GM23248 (cell line): ENCODE measurements around the gene VWC2. TPM values are rescaled to one million over a fixed set of nuclear protein-coding genes. Genes with fewer than 3 reads are reported as not detected.

Experiments used
- DNase-seq: peaks from one replicate; pipeline ENCODE4 v3.0.0-alpha.2; 2015
- H2AFZ ChIP-seq: fragments of 200-600 bp; sonication (generic); 2 replicates; pipeline ENCODE4 v1.6.1; 2016; ENCODE audit warnings: antibody characterized with exemption
- H3F3A ChIP-seq: fragments of 200-600 bp; sonication (generic); 2 replicates; pipeline ENCODE4 v1.6.1; 2016; ENCODE audit warnings: mild to moderate bottlenecking, antibody characterized with exemption, mixed run types; ENCODE audit not compliant: insufficient read depth
- H3K27ac ChIP-seq: fragments of 200-600 bp; sonication (generic); 2 replicates; pipeline ENCODE4 v1.5.1; 2016; ENCODE audit warnings: mild to moderate bottlenecking
- H3K27me3 ChIP-seq: fragments of 200-600 bp; sonication (generic); replicated peaks from 2 replicates; pipeline ENCODE4 v1.6.1; 2016; ENCODE audit warnings: mild to moderate bottlenecking; ENCODE audit not compliant: insufficient read depth
- H3K36me3 ChIP-seq: fragments of 200-600 bp; sonication (generic); 2 replicates; pipeline ENCODE4 v1.6.1; 2016; ENCODE audit warnings: low read depth, mild to moderate bottlenecking
- H3K4me1 ChIP-seq: fragments of 200-600 bp; sonication (generic); 2 replicates; pipeline ENCODE4 v1.6.1; 2016; ENCODE audit warnings: mild to moderate bottlenecking; ENCODE audit not compliant: insufficient read depth
- H3K4me2 ChIP-seq: fragments of 200-600 bp; sonication (generic); one replicate; pipeline ENCODE4 v1.6.1; 2016; ENCODE audit warnings: mild to moderate bottlenecking; ENCODE audit not compliant: unreplicated experiment
- H3K4me3 ChIP-seq: fragments of 200-600 bp; sonication (generic); 2 replicates; pipeline ENCODE4 v1.5.1; 2016; ENCODE audit warnings: mild to moderate bottlenecking
- H3K79me2 ChIP-seq: fragments of 200-600 bp; sonication (generic); 2 replicates; pipeline ENCODE4 v1.6.1; 2016; ENCODE audit warnings: mild to moderate bottlenecking; ENCODE audit not compliant: insufficient read depth
- H3K9ac ChIP-seq: fragments of 200-600 bp; sonication (generic); 2 replicates; pipeline ENCODE4 v1.6.1; 2016; ENCODE audit warnings: mild to moderate bottlenecking
- H3K9me2 ChIP-seq: fragments of 200-600 bp; sonication (generic); 2 replicates; pipeline ENCODE4 v1.6.1; 2016; ENCODE audit warnings: mixed run types, mild to moderate bottlenecking, moderate library complexity; ENCODE audit not compliant: insufficient read depth
- H3K9me3 ChIP-seq: fragments of 200-600 bp; sonication (generic); one replicate; pipeline ENCODE4 v1.6.1; 2017; ENCODE audit warnings: low read depth
- H4K20me1 ChIP-seq: fragments of 200-600 bp; sonication (generic); 2 replicates; pipeline ENCODE4 v1.6.0; 2016; ENCODE audit not compliant: insufficient read depth
- EZH2 ChIP-seq: fragments of 200-600 bp; sonication (generic); IDR thresholded peaks from 2 replicates; pipeline ENCODE4 v1.6.1; 2018; ENCODE audit warnings: antibody characterized with exemption, mild to moderate bottlenecking; ENCODE audit not compliant: insufficient read depth, poor library complexity, severe bottlenecking
- EZH2phosphoT487 ChIP-seq: fragments of 200-600 bp; sonication (generic); IDR thresholded peaks from 2 replicates; pipeline ENCODE4 v1.6.1; 2018; ENCODE audit warnings: antibody characterized with exemption, moderate library complexity, mild to moderate bottlenecking, low read depth; ENCODE audit not compliant: insufficient read depth
- WGBS, 2 experiments: methylation state at CpG; one replicate each; pipeline ENCODE4 v1.1.6; 2015 to 2017; ENCODE audit warnings: low lambda C conversion rate in 2 of 2, low coverage in 1 of 2; ENCODE audit errors: missing lambda C conversion rate in 2 of 2; 5-methylcytosine and 5-hydroxymethylcytosine counted together
- in situ Hi-C: fragments of 300-500 bp; cut with MboI; formaldehyde crosslinking; loops from 2 replicates; pipeline ENCODE4 v1.15.0; 2020
- polyA plus RNA-seq: library from polyadenylated mRNA; unstranded; fragments of >200 nt; fragmentation: Nextera tagmentation; extraction: Ambion mirVana; gene quantifications from 2 replicates; pipeline ENCODE4 v1.2.1, GENCODE V29; 2016
- total RNA-seq: library from RNA; depleted of rRNA; stranded (reverse); fragments of >200 nt; shearing (Covaris generic); gene quantifications from 2 replicates; pipeline ENCODE4 v1.2.3, GENCODE V29; 2014

The VWC2 gene
- total and polyA plus RNA-seq, 2 experiments from 2014 or later, result not detected

- Histone ChIP-seq H3K4me2 (no peak overlapping the region), H3K27me3 (no peaks in the 10 kb centered on the region), H3K4me1 (no peaks in the 10 kb centered on the region), H2AFZ (no peak overlapping the region), H3K9ac (no peak overlapping the region), H3K27ac (no peak overlapping the region), H3K4me3 (no peak overlapping the region), H3K79me2 (no peaks in the 10 kb centered on the region), H3K36me3 (no peaks in the 10 kb centered on the region), H3K9me3 (no peaks in the 10 kb centered on the region), H4K20me1 (no peaks in the 10 kb centered on the region), H3K9me2 (no peaks in the 10 kb centered on the region), H3F3A (no peaks in the 10 kb centered on the region)
- DNase-seq, result no peak
- TF ChIP-seq EZH2phosphoT487 (no peak), EZH2 (no peak)
- 35 to 40% methylated on average over 3 of the region's 3 CpGs for WGBS, 2 experiments
- in situ Hi-C loops, result no loop called here
Measured at GRCh38 chr7:49823566-49823965, 50.1 kb downstream of the VWC2 start.

DNA sequence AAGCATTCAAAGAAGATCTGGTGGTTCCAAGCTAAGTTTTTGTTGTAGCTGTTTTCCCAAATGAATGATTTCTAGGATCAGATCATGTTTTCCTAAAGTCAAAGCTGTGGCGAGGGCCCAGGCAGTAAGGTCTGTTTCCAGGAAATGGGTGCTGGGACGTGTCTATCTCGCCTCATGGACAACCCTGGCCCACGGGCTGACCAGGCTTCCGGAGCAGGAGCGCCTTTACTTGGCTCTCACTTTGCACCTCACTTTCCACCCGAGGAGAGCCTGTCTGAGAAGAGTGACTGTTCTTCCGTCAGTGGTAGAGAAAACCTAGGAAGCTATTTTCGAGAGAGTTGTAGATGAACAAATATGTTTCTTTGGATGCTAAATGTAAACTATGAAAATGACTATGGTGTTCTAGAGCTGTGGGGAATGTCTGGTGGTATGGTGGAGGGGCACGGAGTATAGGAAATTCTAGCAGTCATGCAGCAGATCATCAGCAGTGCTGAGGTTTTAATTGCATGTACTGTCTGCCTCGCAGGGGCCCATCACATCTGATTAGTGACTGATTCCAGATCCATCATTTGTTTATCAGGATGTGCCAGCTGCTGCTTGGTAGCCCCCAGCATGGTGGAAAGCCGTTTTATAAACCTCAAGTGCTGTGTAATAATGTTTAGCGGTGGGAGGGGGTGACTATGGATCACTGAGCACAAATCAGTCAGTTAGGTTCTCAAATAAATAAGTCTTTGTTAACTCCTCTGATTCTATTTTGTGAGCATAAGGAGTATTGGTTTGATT, 66.6 kb downstream of the VWC2 start:
- in situ Hi-C loops, result no loop called here
- WGBS, 2 experiments, result 26 to 27% methylated on average over 13 of the region's 13 CpGs

GRCh38 chr7:49840751-49841405, 67.4 kb downstream of the VWC2 start:
- no peak for DNase-seq
- WGBS, 2 experiments, result 28 to 30% methylated on average over 5 of the region's 5 CpGs
- no peaks in the 10 kb centered on the region for H4K20me1 ChIP-seq
- in situ Hi-C loops, result no loop called here
- H2AFZ ChIP-seq, result no peak overlapping the region
- no peak overlapping the region for H3K4me2 ChIP-seq
- no peak overlapping the region for H3K27ac ChIP-seq
- no peak overlapping the region for H3K9ac ChIP-seq
- no peaks in the 10 kb centered on the region for H3K27me3 ChIP-seq
- TF ChIP-seq EZH2 (no peak), EZH2phosphoT487 (no peak)
- H3K79me2 ChIP-seq, result no peaks in the 10 kb centered on the region
- H3K9me3 ChIP-seq, result no peaks in the 10 kb centered on the region
- H3K4me1 ChIP-seq, result no peaks in the 10 kb centered on the region
- no peaks in the 10 kb centered on the region for H3K36me3 ChIP-seq
- no peaks in the 10 kb centered on the region for H3K9me2 ChIP-seq
- no peak overlapping the region for H3K4me3 ChIP-seq
- no peaks in the 10 kb centered on the region for H3F3A ChIP-seq

More for the DNA sequence above, 66.6 kb downstream of the VWC2 start:
- Histone ChIP-seq H3K27me3 (no peaks in the 10 kb centered on the region), H3K27ac (no peak overlapping the region), H3K4me2 (no peak overlapping the region), H3K4me1 (no peaks in the 10 kb centered on the region), H3K79me2 (no peaks in the 10 kb centered on the region), H3K9me2 (no peaks in the 10 kb centered on the region), H3K4me3 (no peak overlapping the region), H3K9me3 (no peaks in the 10 kb centered on the region), H2AFZ (no peak overlapping the region), H3K9ac (no peak overlapping the region), H3K36me3 (no peaks in the 10 kb centered on the region), H4K20me1 (no peaks in the 10 kb centered on the region), H3F3A (no peaks in the 10 kb centered on the region)
- no peak for TF ChIP-seq EZH2
- TF ChIP-seq EZH2phosphoT487, result no peak
- no peak for DNase-seq

- DNase-seq, result no peak
- Histone ChIP-seq H3K9me2 (no peaks in the 10 kb centered on the region), H3K4me1 (no peaks in the 10 kb centered on the region), H3K4me3 (no peak overlapping the region), H3K27me3 (no peaks in the 10 kb centered on the region), H3K27ac (no peak overlapping the region), H3K79me2 (no peaks in the 10 kb centered on the region), H3F3A (no peaks in the 10 kb centered on the region), H3K36me3 (no peaks in the 10 kb centered on the region), H4K20me1 (no peaks in the 10 kb centered on the region), H3K9ac (no peak overlapping the region), H2AFZ (no peak overlapping the region), H3K9me3 (no peaks in the 10 kb centered on the region), H3K4me2 (no peak overlapping the region)
- 22 to 24% methylated on average over 5 of the region's 5 CpGs for WGBS, 2 experiments
- in situ Hi-C loops, result no loop called here
- no peak for TF ChIP-seq EZH2phosphoT487
- no peak for TF ChIP-seq EZH2
Measured at GRCh38 chr7:49845626-49846025, 72.2 kb downstream of the VWC2 start.
